AG09309 (cell line): ENCODE data around the gene NTN4.
"Not testable (repeated sequence)": the region's sequence is repeated elsewhere in the genome, so short reads cannot be mapped to it uniquely, and the experiment has no call there.

ENCODE experiments used
- DNase-seq: peaks from one replicate; pipeline ENCODE4 v3.0.0-alpha.2; 2010; ENCODE audit warnings: low read depth
- H3K4me3 ChIP-seq: 2 replicates; pipeline ENCODE4 v1.5.1; 2011; ENCODE audit warnings: mild to moderate bottlenecking, low read depth, low read length, moderate library complexity; ENCODE audit not compliant: control insufficient read depth
- TF ChIP-seq, protein P1 (sequence below): IDR thresholded peaks from 2 replicates; pipeline ENCODE4 v1.5.1; 2011; ENCODE audit warnings: mild to moderate bottlenecking, low read depth, low read length, inconsistent platforms; ENCODE audit not compliant: insufficient read depth, control insufficient read depth; ENCODE audit errors: missing control alignments

NTN4 gene

DNA sequence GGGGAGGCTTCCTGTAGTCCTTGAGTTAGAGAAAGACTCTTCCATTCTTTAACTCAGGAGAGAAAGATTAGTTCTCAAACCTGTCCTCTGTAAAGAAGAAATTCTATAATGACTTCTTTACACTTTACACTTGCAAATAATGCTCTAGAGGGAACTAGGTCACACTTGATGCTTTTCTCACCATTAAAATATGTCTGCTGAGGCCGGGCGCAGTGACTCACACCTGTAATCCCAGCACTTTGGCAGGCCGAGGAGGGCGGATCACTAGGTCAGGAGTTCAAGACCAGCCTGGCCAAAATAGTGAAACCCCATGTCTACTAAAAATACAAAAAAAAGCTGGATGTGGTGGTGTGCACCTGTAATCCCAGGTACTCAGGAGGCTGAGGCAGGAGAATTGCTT is 6.3 kb downstream of the NTN4 start:
- H3K4me3 ChIP-seq: no peak overlapping the region
- TF ChIP-seq, protein P1, sequence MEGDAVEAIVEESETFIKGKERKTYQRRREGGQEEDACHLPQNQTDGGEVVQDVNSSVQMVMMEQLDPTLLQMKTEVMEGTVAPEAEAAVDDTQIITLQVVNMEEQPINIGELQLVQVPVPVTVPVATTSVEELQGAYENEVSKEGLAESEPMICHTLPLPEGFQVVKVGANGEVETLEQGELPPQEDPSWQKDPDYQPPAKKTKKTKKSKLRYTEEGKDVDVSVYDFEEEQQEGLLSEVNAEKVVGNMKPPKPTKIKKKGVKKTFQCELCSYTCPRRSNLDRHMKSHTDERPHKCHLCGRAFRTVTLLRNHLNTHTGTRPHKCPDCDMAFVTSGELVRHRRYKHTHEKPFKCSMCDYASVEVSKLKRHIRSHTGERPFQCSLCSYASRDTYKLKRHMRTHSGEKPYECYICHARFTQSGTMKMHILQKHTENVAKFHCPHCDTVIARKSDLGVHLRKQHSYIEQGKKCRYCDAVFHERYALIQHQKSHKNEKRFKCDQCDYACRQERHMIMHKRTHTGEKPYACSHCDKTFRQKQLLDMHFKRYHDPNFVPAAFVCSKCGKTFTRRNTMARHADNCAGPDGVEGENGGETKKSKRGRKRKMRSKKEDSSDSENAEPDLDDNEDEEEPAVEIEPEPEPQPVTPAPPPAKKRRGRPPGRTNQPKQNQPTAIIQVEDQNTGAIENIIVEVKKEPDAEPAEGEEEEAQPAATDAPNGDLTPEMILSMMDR: no peak
- DNase-seq: no peak

DNA sequence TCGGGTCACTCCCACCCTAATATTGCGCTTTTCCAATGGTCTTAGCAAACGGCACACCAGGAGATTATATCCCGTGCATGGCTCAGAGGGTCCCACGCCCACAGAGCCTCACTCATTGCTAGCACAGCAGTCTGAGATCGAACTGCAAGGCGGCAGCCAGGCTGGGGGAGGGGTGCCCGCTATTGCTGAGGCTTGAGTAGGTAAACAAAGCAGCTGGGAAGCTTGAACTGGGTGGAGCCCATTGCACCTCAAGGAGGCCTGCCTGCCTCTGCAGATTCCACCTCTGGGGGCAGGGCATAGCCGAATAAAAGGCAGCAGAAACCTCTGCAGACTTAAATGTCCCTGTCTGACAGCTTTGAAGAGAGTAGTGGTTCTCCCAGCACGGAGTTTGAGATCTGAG is 15.1 kb downstream of the NTN4 start:
- not testable (repeated sequence) for H3K4me3 ChIP-seq, DNase-seq

DNA sequence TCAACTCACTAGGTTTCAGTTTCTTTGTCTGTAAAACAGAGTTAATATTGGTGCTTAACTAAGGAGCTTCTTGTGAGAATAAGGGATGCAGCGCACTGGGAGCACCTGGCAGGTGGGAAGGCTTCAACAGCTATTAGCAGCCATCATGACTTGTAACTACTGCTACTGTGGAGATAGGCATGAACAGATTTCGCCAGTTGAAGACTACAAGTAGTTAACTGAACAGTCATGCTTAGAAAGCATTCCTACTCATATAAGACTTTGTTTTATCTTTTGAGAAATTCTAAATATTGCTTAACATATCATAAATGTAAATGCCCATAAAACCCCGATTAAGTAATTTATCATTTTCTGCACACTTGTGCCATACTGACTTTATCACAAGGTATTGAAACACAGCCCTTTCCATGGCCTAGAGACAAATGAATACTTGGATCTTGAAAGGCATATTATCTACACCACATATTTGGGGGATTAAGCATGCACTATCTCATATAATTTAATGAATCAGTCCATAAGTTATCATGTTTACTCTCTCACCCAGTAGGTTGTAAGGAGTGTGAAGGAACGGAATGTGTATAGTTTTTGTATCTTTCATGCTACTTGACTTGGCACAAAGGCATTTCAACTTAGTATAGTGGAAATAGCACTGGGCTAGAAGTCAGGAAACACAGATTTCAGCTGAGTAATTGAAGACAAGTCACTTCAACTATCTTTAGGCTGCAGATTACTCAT is 16.1 kb downstream of the NTN4 start:
- TF ChIP-seq, protein P1: no peak
- no peak overlapping the region for H3K4me3 ChIP-seq
- DNase-seq: peak; percentile 59

- TF ChIP-seq, protein P1: no peak
- no peak overlapping the region for H3K4me3 ChIP-seq
- no peak for DNase-seq
These were observed 17.2 kb downstream of the NTN4 start for GRCh38 chr12:95773320-95773719.

GRCh38 chr12:95767703-95768102 is 22.9 kb downstream of the NTN4 start:
- DNase-seq: no peak
- TF ChIP-seq, protein P1: no peak
- H3K4me3 ChIP-seq: no peak overlapping the region

DNA sequence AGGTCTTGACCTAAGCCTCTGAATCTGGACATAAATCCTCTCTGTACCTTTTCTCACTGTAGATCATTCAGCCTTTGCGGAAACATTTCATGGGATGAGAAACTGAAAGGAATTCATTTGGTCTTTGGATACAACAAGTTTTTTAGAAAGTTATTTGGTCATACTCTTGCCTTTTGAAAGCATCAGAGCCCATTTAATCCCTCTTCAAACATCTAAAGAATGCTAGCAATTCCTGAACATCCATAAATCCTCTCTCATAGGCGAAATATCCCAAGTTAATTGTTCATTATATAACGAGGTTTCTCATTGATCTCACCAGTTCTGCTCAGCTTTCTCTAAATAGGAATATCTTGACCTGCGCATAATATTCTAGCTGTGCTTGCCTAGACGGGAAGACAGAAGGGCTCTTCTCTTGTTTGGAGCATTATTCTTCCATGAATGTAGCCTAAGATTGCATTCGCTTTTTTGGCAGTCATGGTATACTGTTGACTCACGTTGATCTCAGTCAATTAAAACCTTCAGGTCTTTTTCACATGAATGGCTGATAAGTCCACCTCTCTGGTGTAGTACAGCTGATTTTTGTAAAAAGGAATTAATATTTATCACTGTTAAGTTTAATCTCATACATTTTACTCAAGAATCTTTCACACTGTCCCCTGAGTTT is 24.1 kb downstream of the NTN4 start:
- TF ChIP-seq, protein P1: no peak
- no peak for DNase-seq
- no peak overlapping the region for H3K4me3 ChIP-seq

GRCh38 chr12:95764848-95765247 is 25.7 kb downstream of the NTN4 start:
- no peak overlapping the region for H3K4me3 ChIP-seq
- DNase-seq: no peak
- TF ChIP-seq, protein P1: no peak
